Upper lobe of left lung (tissue), 4 donors: ENCODE measurements around the gene PEX13.

Experiments used
- CTCF ChIP-seq, 6 experiments: fragments of 450-650 bp in 4 of 6; fragments of 200-600 bp in 2 of 6; sonication (generic) in 2 of 6; IDR thresholded peaks; one replicate each; pipeline ENCODE4 v1.5.1; 2016 to 2019; ENCODE audit warnings: antibody characterized with exemption in 6 of 6
- EP300 ChIP-seq, 4 donors: sonication (generic); formaldehyde crosslinking; IDR thresholded peaks; one replicate each; pipeline ENCODE4 v1.5.1; 2017; ENCODE audit warnings: antibody characterized with exemption in 4 of 4, control low read depth in 2 of 4
- POLR2A ChIP-seq, 4 donors: fragments of 450-650 bp; IDR thresholded peaks; one replicate each; pipeline ENCODE4 v1.5.1; 2016 to 2017; ENCODE audit warnings: antibody characterized with exemption in 4 of 4, mild to moderate bottlenecking in 2 of 4
- POLR2AphosphoS5 ChIP-seq, 2 donors: sonication (generic); formaldehyde crosslinking; IDR thresholded peaks; one replicate each; pipeline ENCODE4 v1.5.1; 2017; ENCODE audit warnings: antibody characterized with exemption in 2 of 2

- TF ChIP-seq POLR2A (IDR thresholded peaks at IDR 0.05) (no peak), CTCF (IDR thresholded peaks at IDR 0.05) (no peak), POLR2AphosphoS5 (IDR thresholded peaks at IDR 0.05) (no peak), EP300 (IDR thresholded peaks at IDR 0.05) (no peak)
These were observed 38.3 kb upstream of the PEX13 start for GRCh38 chr2:60979231-60979630.
